T-helper 1 cell (primary cell): ENCODE measurements around the gene IQSEC3.
"Not testable (repeated sequence)": the region's sequence is repeated elsewhere in the genome, so short reads cannot be mapped to it uniquely, and the experiment has no call there.

Experiments
- DNase-seq, 5 donors: peaks; one replicate each; pipeline ENCODE4 v3.0.0-alpha.2; 2012 to 2020
- total RNA-seq, 4 donors: gene quantifications; one replicate each; lab custom pipeline; 2026; lab: John Stamatoyannopoulos, UW

Gene IQSEC3
- 0 to 0.93 (median 0) reads per million in 4 donors for total RNA-seq

DNA sequence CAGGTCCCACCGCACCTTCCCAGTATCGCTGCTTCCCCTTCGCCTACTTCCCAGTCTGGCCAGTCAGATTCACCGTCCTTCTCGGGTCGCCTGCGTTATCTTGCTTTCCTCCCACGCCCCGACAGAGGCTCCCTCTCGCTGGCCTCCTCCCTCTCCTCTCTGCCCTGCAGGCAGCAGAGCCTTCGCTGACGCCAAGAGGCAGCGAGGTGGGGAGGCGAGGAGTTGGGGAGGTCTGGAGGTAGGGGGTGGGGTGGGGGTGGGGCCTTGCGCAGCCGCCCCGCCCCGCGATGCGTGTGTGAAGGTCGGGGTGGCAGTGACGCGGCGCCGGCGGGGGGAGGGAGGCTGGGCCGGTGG lies at the start of gene IQSEC3:
Gene IQSEC3 (plus strand): TSS at position 340 of the 354 bp plus-strand sequence. CDS start 116 bp downstream, outside the sequence.
- DNase-seq: not testable (repeated sequence)

DNA sequence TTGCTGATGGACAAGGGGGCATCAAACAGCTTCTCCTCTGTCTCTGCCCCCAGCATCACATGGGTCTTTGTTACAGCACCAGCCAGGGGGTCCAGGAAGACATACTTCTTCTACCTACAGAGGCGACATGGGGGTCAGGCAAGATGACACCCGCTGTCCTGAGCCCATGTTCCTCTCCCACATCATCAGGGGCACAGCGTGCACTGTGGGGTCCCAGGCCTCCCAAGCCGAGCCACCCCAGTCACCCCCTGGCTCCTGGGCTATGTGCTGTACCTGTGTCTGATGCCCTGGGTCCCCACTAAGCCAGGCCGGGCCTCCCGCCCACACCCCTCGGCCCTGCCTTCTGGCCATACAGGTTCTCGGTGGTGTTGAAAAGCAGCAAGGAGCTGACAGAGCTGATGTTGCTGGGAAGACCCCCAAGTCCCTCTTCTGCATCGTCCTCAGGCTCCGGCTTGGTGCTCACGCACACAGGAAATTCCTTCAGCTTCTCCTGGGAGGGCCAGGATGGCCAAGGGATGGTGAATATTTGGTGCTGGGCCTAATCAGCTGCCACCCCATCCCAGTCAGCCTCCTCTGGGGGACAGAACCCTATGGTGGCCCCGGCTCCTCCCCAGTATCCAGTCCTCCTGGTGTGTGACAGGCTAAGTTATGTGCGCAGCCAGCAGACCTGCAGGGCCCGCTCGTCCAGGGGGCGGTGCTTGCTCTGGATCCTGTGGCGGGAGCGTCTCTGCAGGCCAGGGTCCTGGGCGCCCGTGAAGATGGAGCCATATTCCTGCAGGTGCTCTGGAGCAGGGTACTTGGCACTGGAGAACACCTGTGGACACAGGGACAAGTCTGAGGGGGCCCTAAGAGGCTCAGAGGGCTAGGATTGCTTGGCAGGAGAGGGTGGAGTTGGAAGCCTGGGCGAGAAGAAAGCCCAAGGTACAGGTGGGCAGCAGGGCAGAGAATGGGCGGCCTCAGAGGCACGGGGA lies 48.9 kb upstream of the IQSEC3 start:
- not testable (repeated sequence) for DNase-seq

DNA sequence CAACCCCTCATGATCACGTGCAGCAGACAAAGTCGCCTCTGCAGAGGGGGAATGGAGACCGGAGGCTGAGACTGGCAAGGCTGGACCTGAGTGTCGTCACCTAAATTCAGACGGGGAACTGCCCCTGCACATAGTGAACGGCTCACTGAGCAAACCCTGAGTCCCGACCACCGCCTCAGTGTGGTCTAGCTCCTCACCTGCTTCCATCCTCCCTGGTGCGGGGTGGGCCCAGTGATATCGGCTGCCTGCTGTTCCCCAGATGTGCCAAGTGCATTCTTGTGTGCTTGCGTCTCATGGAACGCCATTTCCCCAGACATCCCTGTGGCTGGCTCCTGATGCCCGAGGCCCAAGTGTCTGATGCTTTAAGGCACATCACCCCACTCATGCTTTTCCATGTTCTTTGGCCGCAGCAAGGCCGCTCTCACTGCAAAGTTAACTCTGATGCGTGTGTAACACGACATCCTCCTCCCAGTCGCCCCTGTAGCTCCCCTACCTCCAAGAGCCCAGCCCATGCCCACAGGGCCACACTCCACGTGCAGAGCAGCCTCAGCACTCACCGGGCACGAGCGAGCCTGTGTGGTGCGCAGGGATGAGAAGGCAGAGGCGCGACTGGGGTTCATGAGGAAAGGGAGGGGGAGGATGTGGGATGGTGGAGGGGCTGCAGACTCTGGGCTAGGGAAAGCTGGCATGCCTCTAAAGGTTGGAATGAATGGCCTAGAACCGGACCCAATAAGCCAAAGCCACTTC lies 47.6 kb upstream of the IQSEC3 start:
- DNase-seq: not testable (repeated sequence)

DNA sequence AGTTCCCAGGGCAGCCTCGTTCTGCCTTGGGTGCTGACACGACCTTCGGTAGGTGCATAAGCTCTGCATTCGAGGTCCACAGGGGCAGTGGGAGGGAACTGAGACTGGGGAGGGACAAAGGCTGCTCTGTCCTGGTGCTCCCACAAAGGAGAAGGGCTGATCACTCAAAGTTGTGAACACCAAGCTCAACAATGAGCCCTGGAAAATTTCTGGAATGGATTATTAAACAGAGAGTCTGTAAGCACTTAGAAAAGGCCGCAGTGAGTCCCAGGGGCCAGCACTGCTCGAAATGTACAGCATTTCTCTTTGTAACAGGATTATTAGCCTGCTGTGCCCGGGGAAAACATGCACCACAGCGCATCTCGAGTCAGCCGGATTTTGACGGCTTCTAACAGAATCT lies 46.7 kb upstream of the IQSEC3 start:
- not testable (repeated sequence) for DNase-seq

DNA sequence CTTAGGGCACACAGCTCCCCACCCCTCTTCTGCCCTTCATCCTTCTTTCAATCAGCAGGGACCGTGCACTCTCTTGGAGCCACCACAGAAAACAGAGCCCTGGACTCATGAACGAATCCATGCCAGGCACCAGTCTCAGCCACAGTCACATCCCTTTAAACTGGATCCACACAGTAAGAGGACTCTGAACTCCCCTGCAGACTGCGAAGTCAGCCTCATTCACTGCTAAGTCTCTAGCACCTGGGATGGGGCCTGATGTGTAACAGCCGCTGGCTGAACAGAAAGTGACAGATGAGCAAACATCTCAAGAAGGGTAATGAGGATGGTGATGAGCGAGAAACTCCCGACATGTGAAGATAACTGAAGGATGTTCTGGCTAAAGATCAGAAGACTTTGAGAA lies 45.8 kb upstream of the IQSEC3 start:
- no peak for DNase-seq

DNA sequence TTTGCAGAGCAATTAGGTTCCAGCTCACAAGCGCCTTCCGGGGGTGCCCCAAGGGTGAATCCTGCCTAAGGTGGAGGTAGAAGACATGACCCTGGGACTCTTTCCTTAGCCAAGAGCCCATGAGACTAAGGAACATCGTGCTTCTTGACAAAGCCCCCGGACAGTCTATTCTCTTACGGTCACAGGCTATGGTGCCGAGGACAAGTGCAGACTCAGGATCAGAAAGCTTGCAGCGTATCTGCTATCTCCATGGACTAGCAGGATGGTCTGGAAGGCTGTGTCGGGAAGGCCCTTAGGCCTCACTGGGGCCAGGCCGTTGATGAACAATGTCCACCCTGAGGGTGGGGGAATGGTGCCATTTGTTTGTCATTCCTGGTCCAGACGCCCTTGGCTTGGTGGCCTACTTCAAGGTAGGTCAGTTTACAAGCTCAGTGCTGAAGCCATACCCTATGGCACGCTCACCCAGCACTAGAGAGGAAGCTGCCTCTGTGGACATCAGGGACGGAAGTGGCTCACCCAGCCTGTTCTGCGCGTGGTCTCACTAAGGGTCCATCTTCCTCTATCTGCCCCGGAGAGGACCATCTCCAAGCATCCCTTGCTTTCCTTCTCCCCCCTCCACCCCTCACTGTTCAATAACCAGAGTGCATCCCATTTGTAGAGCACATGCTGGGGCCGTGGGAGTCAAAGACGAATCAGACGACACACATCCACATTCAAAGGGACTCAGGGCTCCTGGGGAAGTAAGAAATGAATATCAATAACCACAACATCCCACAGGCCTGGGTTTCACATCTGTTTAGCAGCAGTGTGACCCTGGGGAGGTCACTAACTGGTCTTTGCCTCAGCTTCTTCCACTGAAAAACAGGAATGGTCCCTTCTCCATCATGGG lies 45.0 kb upstream of the IQSEC3 start:
- no peak for DNase-seq

DNA sequence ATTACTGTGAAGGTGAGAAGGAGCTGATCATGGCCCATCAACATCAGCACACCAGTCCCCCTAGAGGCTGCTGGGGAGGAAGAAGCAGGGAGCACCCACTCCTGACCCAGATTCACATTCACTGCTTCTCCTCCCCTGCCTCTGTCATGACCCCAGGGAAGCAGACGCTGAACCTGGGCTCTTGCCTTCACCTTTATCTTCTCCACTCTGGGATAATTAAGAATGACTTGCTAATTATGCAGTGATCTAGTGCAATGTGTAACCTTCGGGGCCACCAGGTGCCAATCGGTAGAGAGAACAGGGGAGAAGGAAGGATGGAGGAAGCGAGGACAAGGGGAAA lies 44.4 kb upstream of the IQSEC3 start:
- no peak for DNase-seq

DNA sequence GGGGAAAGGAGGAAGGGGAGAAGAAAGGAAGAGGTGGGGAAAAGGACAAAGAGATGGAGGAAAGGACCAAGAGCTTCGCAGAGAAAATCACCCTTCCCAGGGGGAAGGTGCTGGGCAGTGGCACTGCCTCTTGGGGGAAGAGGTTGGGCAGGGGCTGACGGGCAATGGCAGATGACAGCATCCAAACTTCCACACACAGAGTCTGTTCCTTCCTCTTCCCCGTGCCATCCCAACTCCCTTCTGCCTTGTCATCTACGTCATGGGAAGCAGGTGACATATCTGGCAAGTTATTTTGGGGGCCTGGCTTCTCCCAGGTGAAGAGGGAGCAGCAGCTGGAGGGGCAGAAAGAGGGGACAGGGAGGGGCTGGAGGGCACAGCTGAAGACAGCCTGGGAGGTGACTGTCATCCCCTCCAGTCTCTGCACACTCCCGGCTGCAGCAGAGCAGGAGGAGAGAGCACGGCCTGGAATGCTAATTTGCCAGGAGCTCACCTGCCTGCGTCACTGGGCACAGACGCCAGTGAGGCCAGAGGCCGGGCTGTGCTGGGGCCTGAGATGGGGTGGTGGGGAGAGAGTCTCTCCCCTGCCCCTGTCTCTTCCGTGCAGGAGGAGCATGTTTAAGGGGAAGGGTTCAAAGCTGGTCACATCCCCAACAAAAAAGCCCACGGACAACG lies 43.9 kb upstream of the IQSEC3 start:
- no peak for DNase-seq

DNA sequence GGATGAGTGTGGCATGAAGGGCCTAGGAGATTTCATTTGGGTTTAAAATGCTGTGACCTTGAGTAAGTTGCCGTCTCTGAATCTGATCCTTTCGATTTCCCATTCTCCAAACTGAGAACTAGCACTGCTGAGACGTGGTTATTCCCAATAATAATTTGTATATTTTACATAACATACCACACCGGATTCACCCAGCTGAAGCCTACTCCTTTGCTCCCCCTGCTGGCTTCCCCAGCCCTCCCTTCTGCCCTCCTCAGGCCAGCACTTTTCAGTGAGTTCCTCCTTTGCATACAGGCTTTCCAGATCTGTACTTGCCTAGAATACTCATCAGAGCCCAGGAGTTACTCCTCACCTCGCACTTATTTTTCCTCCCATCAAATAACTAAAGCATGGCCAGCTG lies 38.7 kb upstream of the IQSEC3 start:
- DNase-seq: not testable (repeated sequence)

DNA sequence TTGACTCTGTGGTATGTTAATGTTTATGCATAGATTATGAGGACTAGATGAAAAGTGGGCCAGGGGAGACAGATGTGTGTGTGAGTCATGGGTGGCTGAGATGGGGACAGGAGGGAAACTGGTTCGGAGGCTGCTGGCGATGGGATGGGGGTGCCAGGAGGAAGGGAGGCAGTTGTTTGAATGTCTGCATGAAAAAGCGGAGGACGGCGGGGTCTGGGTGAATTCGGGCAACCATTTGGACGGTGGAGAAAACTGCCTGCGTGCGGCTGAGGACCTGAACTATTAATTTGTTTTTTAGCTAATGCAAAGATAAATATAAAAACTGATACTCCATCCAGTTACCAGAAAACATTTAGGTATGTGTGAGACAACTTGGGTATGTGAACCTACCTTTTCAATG lies 27.8 kb upstream of the IQSEC3 start:
- not testable (repeated sequence) for DNase-seq

DNA sequence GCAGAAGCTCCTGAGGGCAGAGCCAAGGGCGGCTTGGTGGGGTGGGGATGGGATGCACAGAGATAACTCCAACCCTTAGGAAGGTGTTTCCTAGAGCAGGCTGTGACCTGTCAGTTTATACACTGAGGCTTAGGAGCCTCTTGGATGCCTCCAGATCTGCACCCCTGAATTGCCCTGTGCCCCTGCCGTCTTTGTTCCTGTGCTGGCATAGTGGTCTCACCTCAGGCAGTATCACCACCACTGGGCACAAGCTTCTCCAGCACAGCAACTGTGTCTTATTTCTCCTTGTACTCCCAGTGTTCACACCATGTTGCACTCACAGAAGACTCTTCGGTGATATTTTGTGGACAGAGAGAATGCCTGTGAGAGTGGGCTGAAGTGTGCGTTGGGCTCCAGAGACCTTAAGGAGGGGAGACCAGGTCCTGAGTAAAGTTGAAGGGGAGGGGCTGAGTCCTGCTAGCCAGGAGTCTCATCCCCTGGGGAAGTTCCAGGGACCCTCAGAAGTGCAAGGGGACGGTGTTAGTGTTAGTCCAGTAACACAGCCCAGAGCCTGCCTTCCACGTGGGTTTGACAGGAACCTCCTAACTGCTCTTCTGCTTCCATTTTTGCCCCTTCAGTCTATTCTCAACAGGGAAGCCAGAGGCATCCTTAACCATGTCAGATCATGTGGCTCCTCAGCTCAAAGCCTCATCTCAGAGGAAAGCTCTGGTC lies 26.9 kb upstream of the IQSEC3 start:
- not testable (repeated sequence) for DNase-seq

DNA sequence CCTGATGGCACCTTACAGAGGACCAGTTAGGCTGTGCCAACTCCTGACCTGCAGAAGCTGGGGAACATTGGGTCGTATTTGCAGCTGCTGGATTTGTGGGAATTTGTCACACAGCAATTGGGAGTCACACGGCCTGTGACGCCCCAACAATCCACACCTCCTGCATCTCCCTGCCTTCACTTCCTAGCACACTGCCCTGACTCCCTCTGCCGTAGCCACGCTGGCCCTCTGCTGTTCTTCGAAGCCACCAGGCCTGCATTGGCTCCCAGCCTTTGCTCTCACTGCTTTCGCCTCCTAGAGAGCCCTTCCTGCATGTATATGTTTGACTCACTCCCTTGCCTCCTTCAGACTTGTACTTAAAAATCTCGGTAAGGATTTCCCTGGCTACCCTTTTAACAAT lies 22.2 kb upstream of the IQSEC3 start:
- not testable (repeated sequence) for DNase-seq

DNA sequence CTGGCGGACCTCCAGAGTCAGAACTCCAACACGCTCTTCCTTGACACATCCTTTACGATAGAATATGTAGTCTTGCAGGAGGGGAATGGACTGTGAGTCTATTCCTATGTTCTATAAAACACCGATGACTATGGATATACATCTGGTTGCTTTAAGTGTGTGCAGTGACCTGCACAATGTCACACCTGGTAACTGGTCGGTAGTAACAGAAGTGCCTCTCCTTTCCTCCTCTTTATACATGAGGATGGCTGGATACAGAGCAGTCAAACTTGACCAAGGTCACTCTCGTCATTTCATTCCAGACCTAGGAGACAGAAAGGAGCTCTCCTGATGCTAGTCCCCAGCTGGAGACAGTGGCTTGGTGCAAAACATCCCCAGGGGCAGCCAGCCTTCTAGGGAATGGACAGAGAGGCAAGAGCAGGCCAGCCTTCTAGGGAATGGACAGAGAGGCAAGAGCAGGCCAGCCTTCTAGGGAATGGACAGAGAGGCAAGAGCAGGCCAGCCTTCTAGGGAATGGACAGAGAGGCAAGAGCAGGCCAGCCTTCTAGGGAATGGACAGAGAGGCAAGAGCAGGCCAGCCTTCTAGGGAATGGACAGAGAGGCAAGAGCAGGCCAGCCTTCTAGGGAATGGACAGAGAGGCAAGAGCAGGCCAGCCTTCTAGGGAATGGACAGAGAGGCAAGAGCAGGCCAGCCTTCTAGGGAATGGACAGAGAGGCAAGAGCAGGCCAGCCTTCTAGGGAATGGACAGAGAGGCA lies 21.2 kb upstream of the IQSEC3 start:
- DNase-seq: not testable (repeated sequence)

DNA sequence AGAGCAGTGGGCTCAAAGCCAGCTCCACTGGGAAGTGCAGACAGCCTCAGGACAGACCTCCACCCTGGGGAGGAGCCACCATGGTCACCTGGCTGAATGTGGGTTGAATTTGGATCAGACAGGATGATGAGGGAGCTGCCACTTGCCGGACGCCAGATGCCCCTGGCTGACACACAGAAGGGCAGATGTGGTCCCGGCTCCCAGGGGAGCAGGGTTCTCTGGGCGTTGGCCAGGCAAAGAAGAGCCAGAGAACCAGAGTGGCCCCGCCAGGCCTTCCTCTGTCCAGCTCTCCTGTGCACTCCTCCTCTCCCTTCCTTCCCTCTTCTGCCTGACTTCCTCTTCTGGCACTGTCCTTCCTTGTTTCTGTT lies 20.6 kb upstream of the IQSEC3 start:
- not testable (repeated sequence) for DNase-seq

DNA sequence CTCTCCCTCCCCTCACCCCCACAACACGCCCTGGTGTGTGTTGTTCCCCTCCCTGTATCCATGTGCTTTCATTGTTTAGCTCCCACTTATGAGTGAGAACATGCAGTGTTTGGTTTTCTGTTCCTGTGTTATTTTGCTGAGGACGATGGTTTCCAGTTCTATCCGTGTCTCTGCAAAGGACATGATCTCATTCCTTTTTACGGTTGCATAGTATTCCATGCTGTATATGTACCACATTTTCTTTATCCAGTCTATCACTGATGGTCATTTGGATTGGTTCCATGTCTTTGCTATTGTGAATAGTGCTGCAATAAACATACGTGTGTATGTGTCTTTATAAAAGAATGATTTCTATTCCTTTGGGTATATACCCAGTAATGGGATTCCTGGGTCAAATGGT lies 20.0 kb upstream of the IQSEC3 start:
- not testable (repeated sequence) for DNase-seq

DNA sequence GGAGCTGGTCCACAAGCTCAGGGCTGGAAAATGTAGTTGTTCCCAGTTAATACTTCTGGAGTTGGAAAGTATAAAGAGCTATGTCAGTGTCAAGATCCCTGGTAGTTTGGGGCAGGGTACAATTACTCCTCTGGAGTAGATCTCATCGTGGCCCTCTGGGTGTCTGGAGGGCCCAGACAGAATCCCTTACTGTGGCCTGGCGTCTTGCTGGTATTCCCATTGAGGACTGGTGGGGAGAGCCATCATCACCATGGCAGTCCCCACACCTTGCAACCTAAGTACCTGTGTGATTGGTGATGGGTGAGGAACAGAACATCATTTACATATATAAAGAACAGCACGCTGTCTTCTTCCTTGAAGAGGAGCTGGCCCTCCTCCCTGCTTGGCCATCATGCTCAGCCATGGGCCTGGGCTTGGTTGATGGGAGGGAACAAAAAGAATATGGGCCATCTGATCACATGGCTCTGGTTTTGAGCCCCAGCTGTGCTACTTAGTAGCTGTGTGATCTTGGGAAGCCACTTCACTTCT lies 18.8 kb upstream of the IQSEC3 start:
- DNase-seq: not testable (repeated sequence)

DNA sequence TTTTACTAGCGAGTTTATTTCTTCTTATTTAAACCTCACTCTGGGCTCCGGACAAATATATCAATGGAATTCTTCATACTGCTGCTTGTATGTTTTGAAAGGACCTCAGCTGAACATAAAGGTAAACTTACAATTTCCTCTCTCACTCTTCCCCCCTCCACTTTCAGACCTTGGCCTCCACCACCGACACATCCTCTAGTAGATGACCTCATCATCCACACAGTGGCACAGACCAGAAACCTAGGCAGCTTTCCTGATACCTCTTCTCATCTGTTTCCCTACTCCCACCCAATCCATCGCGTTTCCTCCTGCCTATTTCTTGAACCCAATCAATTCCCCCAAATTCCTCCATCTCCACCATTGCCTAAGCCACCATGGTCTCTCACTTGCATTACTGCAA lies 17.4 kb upstream of the IQSEC3 start:
- DNase-seq: not testable (repeated sequence)

DNA sequence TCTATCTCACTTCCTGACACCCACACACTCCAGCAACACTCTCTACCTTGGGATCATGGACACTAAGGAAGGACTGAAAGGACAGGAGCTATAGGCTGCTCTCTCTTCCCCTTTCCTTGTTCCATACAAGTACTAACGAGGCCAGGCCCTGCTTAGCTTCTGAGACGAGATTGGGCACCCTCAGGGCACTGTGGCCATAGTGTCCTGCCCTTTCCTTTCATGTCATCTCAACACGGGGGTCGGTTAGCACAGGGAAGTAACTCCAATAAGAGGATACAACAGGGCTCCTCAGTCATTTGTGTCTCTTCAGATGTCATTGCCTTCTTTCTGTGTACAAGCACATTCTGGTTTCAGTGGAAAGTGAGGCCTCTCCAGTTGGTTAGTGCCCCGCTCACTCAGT lies 15.5 kb upstream of the IQSEC3 start:
- not testable (repeated sequence) for DNase-seq

DNA sequence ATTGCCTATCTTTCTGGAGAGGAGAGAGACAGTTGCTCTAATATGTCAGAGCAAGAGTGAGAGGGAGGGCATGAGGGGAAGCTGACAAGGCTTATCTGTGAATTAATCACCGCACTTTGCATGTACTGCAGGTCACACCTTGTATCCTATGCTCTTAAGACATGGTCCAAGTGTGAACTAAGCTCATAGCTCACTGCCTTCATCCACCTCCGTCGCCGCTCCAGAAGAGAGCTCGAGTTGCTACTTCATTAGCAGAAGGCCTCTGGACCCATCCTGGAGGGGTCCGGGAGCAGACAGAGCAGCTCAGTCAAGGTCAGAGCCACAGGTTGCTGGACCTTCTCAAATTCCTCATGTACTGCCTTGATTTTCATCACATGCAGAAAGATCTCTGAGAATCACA lies 14.6 kb upstream of the IQSEC3 start:
- not testable (repeated sequence) for DNase-seq
